ENCODE data around the gene PANX3.

The PANX3 gene

DNA sequence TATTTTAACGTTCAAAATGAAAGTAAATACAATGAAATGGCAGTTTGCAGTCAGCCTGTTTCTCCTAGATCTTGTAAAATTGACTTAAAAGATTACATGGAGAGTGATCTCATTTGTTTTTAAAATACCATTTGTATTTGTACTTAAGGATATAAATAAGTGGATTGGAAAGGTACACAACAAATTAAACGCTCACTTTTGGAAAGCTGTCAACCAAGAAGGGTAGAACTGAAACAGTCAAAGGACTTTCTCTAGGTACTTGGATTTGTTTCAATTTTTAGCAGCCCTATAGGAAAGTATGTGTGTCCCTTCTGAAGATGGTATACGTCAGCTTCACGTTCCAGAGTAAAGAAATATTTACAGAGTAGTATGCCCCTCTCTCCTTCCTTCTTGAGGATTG lies 18.7 kb downstream of the PANX3 start:
- Mint-ChIP-seq H3K36me3 (peaks cover 33% of the 10 kb centered on the region), H3K27ac (no peak overlapping the region), H3K4me3 (no peak overlapping the region), H3K27me3 (no peaks in the 10 kb centered on the region), H3K4me1 (peaks cover 7% of the 10 kb centered on the region), H3K9me3 (no peaks in the 10 kb centered on the region)
- DNase-seq (ENCODE audit: low spot score in 2 of 2) (no peak), ATAC-seq (ENCODE audit: low read depth) (no peak)

DNA sequence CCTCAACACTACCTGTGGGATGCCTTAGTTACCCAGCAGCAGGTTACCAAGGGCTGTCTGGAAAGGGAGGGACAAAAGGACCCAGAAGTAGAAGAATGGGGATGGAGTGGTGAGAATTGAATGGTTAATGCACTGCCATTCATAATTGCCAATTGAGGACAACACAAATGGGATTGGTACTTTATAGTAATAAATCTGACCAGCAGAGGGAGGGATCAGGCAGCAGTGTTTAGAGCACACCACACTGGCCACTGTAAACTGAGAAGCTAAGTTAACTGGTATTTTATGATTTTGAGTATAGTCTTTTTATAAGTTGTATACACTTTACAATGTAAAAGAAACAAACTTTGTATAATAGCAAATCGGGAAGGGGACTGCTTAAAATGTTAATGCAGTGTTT lies 22.1 kb downstream of the PANX3 start:
- Mint-ChIP-seq H3K36me3 (peaks cover 32% of the 10 kb centered on the region), H3K4me3 (no peak overlapping the region), H3K9me3 (no peaks in the 10 kb centered on the region), H3K27me3 (no peaks in the 10 kb centered on the region), H3K4me1 (no peaks in the 10 kb centered on the region), H3K27ac (no peak overlapping the region)
- no peak for ATAC-seq (ENCODE audit: low read depth)
- no peak for DNase-seq (ENCODE audit: low spot score in 2 of 2)

DNA sequence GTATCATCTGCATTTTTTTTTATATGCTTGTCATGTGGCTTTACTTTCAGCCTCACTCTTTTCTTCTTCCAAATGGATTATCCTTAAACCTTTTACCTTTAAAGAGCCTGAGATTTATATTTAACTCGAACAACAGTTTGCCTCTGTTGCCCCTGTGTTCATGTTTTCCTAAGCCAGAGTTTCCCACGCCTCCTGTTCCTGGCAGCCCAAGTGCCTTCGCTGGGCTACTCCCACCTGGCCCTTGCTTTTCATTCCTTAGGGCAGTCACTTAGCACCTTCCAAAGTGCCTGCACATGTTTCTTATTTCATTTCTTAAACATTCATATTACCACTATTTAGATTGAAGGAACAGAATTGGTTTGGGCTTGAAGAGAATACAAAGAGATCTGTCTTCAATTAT lies 24.7 kb downstream of the PANX3 start:
- Mint-ChIP-seq H3K27ac (peak overlapping the region; percentile 15), H3K36me3 (peaks cover 22% of the 10 kb centered on the region)

DNA sequence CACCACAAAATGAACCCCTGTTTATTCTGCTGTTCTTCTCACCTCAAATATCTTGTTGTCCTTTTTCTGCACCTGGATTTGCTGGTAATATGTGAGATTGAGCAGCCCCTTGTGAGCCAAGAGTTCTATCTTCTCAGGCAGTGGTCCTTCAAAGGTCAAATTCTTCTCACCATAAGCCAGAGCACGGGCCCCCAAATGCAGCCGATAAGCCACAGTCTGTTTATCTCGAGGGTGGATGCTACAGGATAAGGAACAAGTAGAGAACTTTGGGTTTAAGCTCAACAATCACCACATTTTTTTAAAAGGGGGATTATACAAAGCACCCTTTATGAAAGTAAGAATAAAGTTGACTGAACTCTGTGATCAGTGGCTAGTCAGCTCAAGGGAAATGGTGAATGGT lies 27.3 kb downstream of the PANX3 start:
- no peaks in the 10 kb centered on the region for H3K9me3 Mint-ChIP-seq
- ATAC-seq (ENCODE audit: low read depth) (no peak), DNase-seq (ENCODE audit: low spot score in 2 of 2) (no peak)
- H3K36me3 Mint-ChIP-seq = peaks cover 11% of the 10 kb centered on the region
- H3K27ac Mint-ChIP-seq = no peak overlapping the region
- H3K4me3 Mint-ChIP-seq = no peak overlapping the region
- H3K4me1 Mint-ChIP-seq = no peaks in the 10 kb centered on the region
- H3K27me3 Mint-ChIP-seq = no peaks in the 10 kb centered on the region

More for the DNA sequence above, 24.7 kb downstream of the PANX3 start:
- Mint-ChIP-seq H3K27me3 (no peaks in the 10 kb centered on the region), H3K4me1 (no peaks in the 10 kb centered on the region), H3K4me3 (no peak overlapping the region), H3K9me3 (no peaks in the 10 kb centered on the region)
- ATAC-seq (ENCODE audit: low read depth) = no peak
- DNase-seq (ENCODE audit: low spot score in 2 of 2) = no peak

DNA sequence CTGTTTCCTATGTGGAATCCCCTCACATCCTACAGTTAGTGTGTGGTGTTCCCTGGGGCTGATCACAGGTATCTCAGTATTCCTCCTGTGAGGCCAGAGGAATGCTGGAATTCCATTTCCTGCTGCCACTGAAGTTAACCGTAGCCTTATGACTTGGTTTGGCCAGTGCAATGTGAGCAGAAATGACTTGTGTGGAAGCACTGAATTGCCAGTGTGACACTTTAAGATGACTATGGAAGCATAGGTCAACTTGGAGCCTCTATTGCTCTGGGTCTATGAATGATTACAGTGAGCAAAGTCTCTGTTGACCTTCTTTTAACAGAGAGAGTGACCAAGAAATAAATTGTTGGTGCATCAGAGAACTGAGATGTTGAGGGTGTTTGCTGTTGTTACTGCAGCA lies 28.0 kb downstream of the PANX3 start:
- no peak for DNase-seq (ENCODE audit: low spot score in 2 of 2)

DNA sequence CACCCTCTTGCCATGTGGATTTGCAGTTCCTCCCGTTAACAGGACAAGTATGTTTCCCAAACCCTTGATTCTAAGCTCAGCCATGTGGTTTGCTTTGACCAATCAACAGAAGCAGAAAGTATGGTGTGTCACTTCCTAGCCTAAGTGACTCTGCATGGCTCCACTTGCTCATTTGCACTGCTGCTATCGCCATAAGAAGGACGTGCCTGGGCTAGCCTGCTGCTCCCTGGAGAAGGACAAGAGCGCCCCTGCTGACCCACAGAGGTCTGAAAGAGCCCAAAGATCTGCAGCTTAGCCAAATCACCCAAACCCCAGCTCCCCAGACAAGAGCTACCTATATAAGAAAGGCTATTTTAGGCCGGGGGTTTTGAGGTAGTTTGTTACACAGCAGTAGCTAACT lies 29.4 kb downstream of the PANX3 start:
- peaks cover 11% of the 10 kb centered on the region for H3K36me3 Mint-ChIP-seq
- H3K4me3 Mint-ChIP-seq = no peak overlapping the region
- no peak overlapping the region for H3K27ac Mint-ChIP-seq
- H3K27me3 Mint-ChIP-seq = no peaks in the 10 kb centered on the region
- ATAC-seq (ENCODE audit: low read depth) = no peak
- H3K4me1 Mint-ChIP-seq = peaks cover 6% of the 10 kb centered on the region
- no peak for DNase-seq (ENCODE audit: low spot score in 2 of 2)
- no peaks in the 10 kb centered on the region for H3K9me3 Mint-ChIP-seq

More for the DNA sequence above, 28.0 kb downstream of the PANX3 start:
- no peaks in the 10 kb centered on the region for H3K9me3 Mint-ChIP-seq
- no peak overlapping the region for H3K27ac Mint-ChIP-seq
- H3K4me3 Mint-ChIP-seq = no peak overlapping the region
- no peaks in the 10 kb centered on the region for H3K27me3 Mint-ChIP-seq
- no peaks in the 10 kb centered on the region for H3K4me1 Mint-ChIP-seq
- peaks cover 11% of the 10 kb centered on the region for H3K36me3 Mint-ChIP-seq
- ATAC-seq (ENCODE audit: low read depth) = no peak

DNA sequence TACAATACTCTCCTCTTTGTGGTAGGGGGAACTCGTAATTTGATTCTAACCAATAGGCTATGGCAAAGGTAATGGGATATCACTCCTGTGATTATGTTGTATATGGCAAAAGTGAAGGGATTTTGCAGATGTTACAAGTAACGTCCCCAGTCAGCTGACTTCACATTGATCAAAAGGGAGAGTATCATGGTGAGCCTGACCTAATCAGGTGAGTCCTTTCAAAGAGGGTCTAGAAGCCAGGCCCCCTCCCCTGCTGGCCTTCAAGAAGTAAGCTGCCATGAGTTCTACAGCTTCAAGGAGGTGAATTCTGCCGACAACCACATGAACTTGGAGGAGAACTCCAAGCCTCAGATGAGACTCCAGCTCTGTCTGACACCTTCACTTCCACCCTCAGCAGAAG lies 31.4 kb downstream of the PANX3 start:
- DNase-seq (ENCODE audit: low spot score in 2 of 2) (no peak), ATAC-seq (ENCODE audit: low read depth) (no peak)
- Mint-ChIP-seq H3K4me3 (no peak overlapping the region), H3K27me3 (no peaks in the 10 kb centered on the region), H3K4me1 (peaks cover 10% of the 10 kb centered on the region), H3K27ac (no peak overlapping the region), H3K36me3 (peaks cover 2% of the 10 kb centered on the region), H3K9me3 (no peaks in the 10 kb centered on the region)

DNA sequence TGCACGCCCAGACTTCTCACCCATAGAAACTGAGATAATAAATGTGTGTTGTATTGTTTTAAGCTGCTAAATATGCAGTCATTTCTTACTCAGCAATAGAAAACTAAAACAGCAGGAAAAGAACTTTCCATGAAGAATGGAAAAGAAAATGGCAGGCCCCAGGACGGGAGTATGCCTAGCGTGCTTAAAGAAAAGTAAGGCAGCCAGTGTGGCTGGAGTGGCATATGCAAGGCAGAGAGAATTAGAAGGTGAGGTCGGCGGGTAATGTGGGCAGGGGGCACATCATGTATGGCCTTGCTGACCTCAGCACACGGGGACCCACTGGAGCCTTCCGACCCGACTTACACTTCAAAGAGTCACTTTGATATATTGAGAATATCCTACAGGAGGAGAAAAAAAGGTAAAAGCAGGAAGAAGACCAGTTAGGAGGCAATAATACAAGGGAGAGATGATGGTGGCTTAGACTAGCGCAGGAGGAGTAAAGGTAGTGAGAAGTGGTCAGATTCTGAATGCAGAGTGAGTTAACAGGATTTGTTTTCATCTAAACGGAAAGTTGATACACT lies 31.9 kb downstream of the PANX3 start:
- no peak overlapping the region for H3K27ac Mint-ChIP-seq
- H3K36me3 Mint-ChIP-seq = no peaks in the 10 kb centered on the region
- no peaks in the 10 kb centered on the region for H3K9me3 Mint-ChIP-seq
- peaks cover 10% of the 10 kb centered on the region for H3K4me1 Mint-ChIP-seq
- H3K4me3 Mint-ChIP-seq = no peak overlapping the region
- no peaks in the 10 kb centered on the region for H3K27me3 Mint-ChIP-seq
- ATAC-seq (ENCODE audit: low read depth) (no peak), DNase-seq (ENCODE audit: low spot score in 2 of 2) (no peak)

DNA sequence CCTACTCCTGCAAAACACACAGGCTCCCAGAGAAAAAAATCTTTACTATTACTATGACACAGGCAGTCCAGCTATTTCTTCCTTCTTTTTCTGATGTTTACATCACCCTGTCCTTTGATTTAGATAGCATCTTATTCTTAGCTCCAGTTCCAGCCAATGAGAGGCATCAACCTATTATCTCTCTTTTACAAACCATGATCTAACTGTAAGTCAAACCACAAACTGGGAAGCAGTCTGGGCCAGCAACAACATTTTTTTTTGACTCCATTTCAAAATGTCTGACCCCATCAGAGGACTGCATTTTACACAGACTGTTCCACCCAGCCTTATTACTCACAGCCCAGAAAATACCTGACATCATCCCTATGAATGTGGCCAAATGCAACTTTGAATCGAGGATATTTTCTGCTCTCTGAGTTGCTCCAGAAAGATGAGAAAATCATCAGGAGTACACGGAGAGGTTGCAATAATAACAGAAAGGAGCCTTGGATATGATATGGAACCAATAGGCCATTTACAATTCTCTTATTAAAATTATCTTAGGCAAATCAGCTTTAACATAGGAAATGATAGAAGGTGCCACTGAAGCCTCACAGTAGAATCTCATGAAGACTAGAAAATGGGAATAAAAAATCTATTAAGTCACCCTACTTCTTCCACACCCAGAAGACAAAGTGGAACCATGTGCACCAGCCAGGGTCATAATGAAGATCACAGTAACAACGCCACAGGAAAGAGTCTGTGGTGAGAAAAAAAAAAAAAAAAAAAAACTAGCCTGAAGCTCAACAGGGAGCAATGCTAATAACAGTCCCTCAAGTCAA lies 32.6 kb downstream of the PANX3 start:
- Mint-ChIP-seq H3K36me3 (no peaks in the 10 kb centered on the region), H3K9me3 (no peaks in the 10 kb centered on the region), H3K4me1 (peaks cover 10% of the 10 kb centered on the region), H3K27ac (no peak overlapping the region), H3K27me3 (no peaks in the 10 kb centered on the region), H3K4me3 (no peak overlapping the region)
- DNase-seq (ENCODE audit: low spot score in 2 of 2) (no peak), ATAC-seq (ENCODE audit: low read depth) (no peak)

DNA sequence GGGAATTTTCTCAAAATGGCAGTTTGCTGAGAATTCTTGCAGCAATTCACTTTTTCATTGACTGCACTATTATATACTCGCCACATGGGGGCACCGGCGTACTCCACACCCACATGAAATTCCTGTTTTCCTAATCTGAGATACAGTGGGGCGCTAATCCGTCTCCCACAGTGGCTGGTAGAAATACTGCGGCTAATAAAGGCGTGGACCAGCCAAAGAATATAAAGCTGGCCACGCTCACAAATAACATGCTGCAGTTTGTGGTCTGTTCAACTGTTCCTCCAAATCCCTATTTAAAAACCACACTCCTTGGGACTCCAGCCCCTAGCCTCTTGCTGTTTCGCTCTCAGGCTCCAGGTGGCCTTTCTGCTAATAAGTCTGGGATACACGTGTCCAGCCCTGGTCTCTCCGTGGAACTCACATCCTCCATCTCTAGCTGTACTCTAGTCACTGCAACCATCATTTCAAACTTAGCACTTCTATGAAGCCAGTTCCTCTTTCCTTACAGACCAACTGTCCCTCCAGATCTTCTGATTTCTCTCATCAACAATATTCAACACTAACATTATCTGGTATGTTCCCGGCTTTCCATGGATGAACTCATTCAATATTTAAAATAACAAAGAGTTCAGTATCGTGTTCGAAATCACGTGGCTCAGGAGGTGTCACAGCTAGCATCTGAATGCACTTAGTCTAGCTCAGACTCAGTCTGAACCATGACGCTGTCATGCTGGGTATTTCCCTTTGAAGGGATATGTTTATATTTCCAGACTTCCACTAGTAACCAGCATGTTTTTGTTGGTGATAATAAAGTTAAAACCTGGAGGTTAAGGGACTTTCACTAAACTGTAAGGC lies 33.4 kb downstream of the PANX3 start:
- DNase-seq (ENCODE audit: low spot score in 2 of 2) (peak; percentile 15 to 18), ATAC-seq (ENCODE audit: low read depth) (peak; percentile 53)
- H3K36me3 Mint-ChIP-seq = no peaks in the 10 kb centered on the region
- no peaks in the 10 kb centered on the region for H3K9me3 Mint-ChIP-seq
- H3K27me3 Mint-ChIP-seq = no peaks in the 10 kb centered on the region
- H3K4me3 Mint-ChIP-seq = peak overlapping the region; percentile 0
- H3K4me1 Mint-ChIP-seq = peaks cover 10% of the 10 kb centered on the region
- no peak overlapping the region for H3K27ac Mint-ChIP-seq

DNA sequence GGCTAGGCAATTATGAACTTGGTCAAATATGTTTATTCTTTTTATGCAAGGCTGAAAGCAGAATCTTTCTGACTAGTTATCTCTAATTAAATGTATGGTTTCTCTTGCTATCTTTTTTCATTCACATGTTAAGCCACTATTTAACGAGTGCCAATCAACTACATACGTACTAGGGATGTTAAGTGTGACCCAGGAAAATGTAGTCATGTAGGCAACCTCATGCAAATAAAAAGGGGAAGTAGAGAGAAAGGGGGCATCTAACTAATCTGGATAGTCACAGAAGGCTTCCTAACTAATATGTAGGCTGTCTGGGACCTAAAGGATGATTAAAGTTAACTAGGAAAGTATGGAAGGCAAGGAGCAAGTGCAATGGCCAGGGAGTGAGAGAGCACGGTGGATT lies 34.9 kb downstream of the PANX3 start:
- Mint-ChIP-seq H3K9me3 (no peaks in the 10 kb centered on the region), H3K4me1 (peaks cover 10% of the 10 kb centered on the region), H3K27me3 (no peaks in the 10 kb centered on the region), H3K27ac (no peak overlapping the region), H3K4me3 (no peak overlapping the region), H3K36me3 (peaks cover 2% of the 10 kb centered on the region)
- ATAC-seq (ENCODE audit: low read depth) (peak; percentile 88), DNase-seq (ENCODE audit: low spot score in 2 of 2) (no peak)

DNA sequence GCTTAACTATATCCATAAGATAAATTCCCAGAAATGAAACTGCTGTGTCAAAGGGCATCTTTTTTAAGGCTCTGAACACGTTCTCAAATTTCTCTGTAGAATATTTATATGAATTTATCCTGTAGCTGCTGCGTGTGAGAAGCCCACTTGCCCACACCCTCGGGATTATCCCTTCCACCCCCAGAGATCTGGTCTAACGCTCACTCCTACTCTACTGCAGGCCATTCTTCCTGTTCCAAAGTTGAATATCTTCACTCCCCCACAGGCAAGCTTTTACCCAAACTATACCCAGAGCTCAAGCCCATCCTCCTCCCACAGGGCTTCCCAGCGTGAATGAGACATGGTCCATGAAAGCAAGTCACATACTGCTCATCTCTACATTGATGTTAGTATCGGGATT lies 37.4 kb downstream of the PANX3 start:
- Mint-ChIP-seq H3K4me1 (peaks cover 10% of the 10 kb centered on the region), H3K27me3 (no peaks in the 10 kb centered on the region), H3K9me3 (no peaks in the 10 kb centered on the region), H3K4me3 (no peak overlapping the region), H3K36me3 (peaks cover 10% of the 10 kb centered on the region), H3K27ac (no peak overlapping the region)
- no peak for DNase-seq (ENCODE audit: low spot score in 2 of 2)
- ATAC-seq (ENCODE audit: low read depth) = no peak

DNA sequence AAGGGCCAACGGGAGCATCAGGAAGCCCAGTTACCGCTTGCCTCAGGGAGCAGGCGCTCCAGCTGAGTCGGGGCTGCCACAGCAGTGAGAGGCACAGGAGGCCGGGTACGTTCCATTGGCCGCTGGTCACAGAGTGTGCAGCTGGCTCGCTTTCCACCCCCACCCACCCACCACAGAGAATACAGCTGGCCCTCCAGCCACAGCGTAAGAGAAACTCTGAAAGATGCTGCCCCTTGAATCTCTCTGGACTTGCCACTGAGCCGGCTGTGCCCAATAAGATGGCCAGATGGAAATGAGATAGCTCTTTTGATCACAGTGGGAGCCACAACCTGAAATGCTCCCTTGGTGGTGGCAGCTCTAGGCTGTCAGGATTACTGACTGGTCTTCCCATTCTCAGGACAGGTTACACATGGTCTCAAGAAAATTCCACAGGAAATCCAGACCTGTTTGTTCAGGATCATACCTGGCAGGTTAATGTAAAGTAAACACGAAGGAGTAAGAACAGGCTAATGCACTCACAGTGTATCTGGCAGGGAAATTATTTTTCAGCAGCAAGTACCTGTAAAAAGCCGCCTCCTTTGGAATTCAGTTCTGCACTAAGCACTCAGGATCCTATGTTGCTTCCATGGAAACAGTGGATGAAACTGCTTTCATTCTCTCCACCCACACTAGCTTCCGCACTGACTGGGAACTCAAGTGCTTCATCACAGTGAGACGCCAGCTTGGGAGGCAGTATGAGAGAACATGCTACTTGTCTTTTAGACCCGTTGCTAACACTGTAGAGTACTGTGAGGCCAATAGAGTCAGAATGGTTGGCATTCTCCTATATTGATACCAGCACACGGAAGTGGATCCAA lies 45.8 kb downstream of the PANX3 start:
- DNase-seq (ENCODE audit: low spot score in 2 of 2) (no peak), ATAC-seq (ENCODE audit: low read depth) (no peak)
- Mint-ChIP-seq H3K4me3 (no peak overlapping the region), H3K27ac (no peak overlapping the region), H3K4me1 (no peaks in the 10 kb centered on the region), H3K9me3 (no peaks in the 10 kb centered on the region), H3K27me3 (no peaks in the 10 kb centered on the region), H3K36me3 (peaks cover 11% of the 10 kb centered on the region)
